ENCODE data around the gene NDEL1. TPM values are rescaled to one million over a fixed set of nuclear protein-coding genes. Genes with fewer than 3 reads are reported as not detected.

The NDEL1 gene
- total and polyA plus RNA-seq, 9 of the 15 experiments (the other 6 are each of a cell fraction or from before 2014, with no cell fraction given): 0.86 to 30.5 (median 22.7) TPM

- TF ChIP-seq ZBTB11 (CRISPR knock-in tag; IDR thresholded peaks at IDR 0.05) (no peak; a peak in 1 of 6 replicates), ZNF239 (CRISPR knock-in tag; IDR thresholded peaks at IDR 0.05) (no peak), GTF3C2 (IDR thresholded peaks at IDR 0.05; ENCODE audit: borderline replicate concordance, extremely low read depth, insufficient read length) (no peak), ZC3H4 (CRISPR knock-in tag; IDR thresholded peaks at IDR 0.05; ENCODE audit: borderline replicate concordance) (no peak), USF1 (CRISPR knock-in tag; IDR thresholded peaks at IDR 0.05) (no peak), ETS2 (tag; IDR thresholded peaks at IDR 0.05; ENCODE audit: borderline replicate concordance, poor library complexity, severe bottlenecking) (no peak), MIER1 (IDR thresholded peaks at IDR 0.05; ENCODE audit: low read depth) (no peak), XRCC4 (IDR thresholded peaks at IDR 0.05; ENCODE audit: extremely low read depth, insufficient read depth, insufficient read length) (no peak), EGR1 (conservative IDR thresholded peaks at IDR 0.05) (no peak), SUPT5H (IDR thresholded peaks at IDR 0.05) (no peak), CREM (IDR thresholded peaks at IDR 0.05; ENCODE audit: low read depth) (peak; percentile 61), MAFK (IDR thresholded peaks at IDR 0.05; ENCODE audit: low read length) (peak; percentile 40; the same call in 1 of the 2 replicates), SRF (CRISPR knock-in tag; IDR thresholded peaks at IDR 0.05) (no peak), SIN3B (IDR thresholded peaks at IDR 0.05; ENCODE audit: low read depth) (no peak), ZNF12 (CRISPR knock-in tag; IDR thresholded peaks at IDR 0.05) (no peak), KHSRP (IDR thresholded peaks at IDR 0.05) (no peak; the same call in 1 of the 2 replicates), L3MBTL2 (IDR thresholded peaks at IDR 0.05) (no peak), MEF2A (IDR thresholded peaks at IDR 0.05; ENCODE audit: control insufficient read depth, low read depth, low read length) (no peak), EP400 (IDR thresholded peaks at IDR 0.05) (peak; percentile 49), MCM3 (IDR thresholded peaks at IDR 0.05) (no peak)
Measured at GRCh38 chr17:8420041-8420934, 15.4 kb upstream of the NDEL1 start (continued).

Measured in K562 (cell line).